ENCODE measurements around the gene MBNL3. TPM values are rescaled to one million over a fixed set of nuclear protein-coding genes. Genes with fewer than 3 reads are reported as not detected.

MBNL3 gene
- total RNA-seq, 1 experiment from 2014 or later, result 0.39 TPM

- ChIA-PET POLR2A (no interaction called here), CTCF (no interaction called here)
- H3K9me3 ChIP-seq (ENCODE audit: control insufficient read depth, insufficient read depth, low read depth, low read length), result no peaks in the 10 kb centered on the region
- intact Hi-C loops (cut with micrococcal nuclease; ENCODE audit: unreplicated experiment) (no loop called here), in situ Hi-C loops (cut with HindIII; ENCODE audit: low pct_unique_long_range_greater_than_20kb, low sequenced_read_pairs) (no loop called here)
- no TSS peak for BruUV-seq (replicated peaks)
- no peak overlapping the region for H3K27ac ChIP-seq (ENCODE audit: low read length)
- no peaks in the 10 kb centered on the region for H3K36me3 ChIP-seq (ENCODE audit: control insufficient read depth, insufficient read depth, low read length)
- no peak for ATAC-seq
- no peak overlapping the region for H3K4me3 ChIP-seq (ENCODE audit: low read depth in 2 of 2, low read length in 2 of 2)
- H3K27me3 ChIP-seq (ENCODE audit: control insufficient read depth, insufficient read depth, low read length), result no peaks in the 10 kb centered on the region
- no peak for DNase-seq (ENCODE audit: low read depth, low spot score)
- TF ChIP-seq POLR2AphosphoS5 (IDR thresholded peaks at IDR 0.05; ENCODE audit: low read depth, low read length), result no peak
- TF ChIP-seq CTCF (IDR thresholded peaks at IDR 0.05), result no peak
- TF ChIP-seq TCF7L2 (IDR thresholded peaks at IDR 0.05; ENCODE audit: low read depth, low read length), result no peak
- no peak for TF ChIP-seq SIN3A (IDR thresholded peaks at IDR 0.05; ENCODE audit: borderline replicate concordance, insufficient read depth, low read depth, low read length)
- TF ChIP-seq, protein P1, sequence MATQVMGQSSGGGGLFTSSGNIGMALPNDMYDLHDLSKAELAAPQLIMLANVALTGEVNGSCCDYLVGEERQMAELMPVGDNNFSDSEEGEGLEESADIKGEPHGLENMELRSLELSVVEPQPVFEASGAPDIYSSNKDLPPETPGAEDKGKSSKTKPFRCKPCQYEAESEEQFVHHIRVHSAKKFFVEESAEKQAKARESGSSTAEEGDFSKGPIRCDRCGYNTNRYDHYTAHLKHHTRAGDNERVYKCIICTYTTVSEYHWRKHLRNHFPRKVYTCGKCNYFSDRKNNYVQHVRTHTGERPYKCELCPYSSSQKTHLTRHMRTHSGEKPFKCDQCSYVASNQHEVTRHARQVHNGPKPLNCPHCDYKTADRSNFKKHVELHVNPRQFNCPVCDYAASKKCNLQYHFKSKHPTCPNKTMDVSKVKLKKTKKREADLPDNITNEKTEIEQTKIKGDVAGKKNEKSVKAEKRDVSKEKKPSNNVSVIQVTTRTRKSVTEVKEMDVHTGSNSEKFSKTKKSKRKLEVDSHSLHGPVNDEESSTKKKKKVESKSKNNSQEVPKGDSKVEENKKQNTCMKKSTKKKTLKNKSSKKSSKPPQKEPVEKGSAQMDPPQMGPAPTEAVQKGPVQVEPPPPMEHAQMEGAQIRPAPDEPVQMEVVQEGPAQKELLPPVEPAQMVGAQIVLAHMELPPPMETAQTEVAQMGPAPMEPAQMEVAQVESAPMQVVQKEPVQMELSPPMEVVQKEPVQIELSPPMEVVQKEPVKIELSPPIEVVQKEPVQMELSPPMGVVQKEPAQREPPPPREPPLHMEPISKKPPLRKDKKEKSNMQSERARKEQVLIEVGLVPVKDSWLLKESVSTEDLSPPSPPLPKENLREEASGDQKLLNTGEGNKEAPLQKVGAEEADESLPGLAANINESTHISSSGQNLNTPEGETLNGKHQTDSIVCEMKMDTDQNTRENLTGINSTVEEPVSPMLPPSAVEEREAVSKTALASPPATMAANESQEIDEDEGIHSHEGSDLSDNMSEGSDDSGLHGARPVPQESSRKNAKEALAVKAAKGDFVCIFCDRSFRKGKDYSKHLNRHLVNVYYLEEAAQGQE (IDR thresholded peaks at IDR 0.05; ENCODE audit: insufficient read depth in 1 of 2, low read depth in 2 of 2, low read length in 1 of 2), result no peak
- no peaks in the 10 kb centered on the region for H3K4me1 ChIP-seq (ENCODE audit: control insufficient read depth, insufficient read depth, low read length)
These were observed 82.7 kb downstream of the MBNL3 start for GRCh38 chrX:132406106-132406505.

DNA sequence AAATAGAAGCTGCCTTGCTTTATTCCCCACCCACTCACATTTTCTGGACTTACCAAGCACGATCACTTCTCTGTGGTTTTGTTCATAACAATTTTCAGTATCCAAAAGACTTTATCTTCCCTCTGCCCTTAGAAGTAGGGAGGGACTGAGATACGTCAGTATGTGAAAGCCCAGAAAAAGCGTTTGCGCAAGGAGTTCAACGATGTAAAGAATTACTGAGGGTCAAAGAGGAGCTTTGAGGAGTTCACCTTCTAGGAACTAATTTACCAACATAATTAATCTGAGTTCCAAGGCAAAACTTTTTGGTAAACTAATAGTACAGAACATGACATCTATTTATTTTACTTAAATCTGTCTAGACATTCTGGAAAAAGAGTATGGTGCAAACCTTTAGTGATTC, 84.6 kb downstream of the MBNL3 start:
- in situ Hi-C loops (cut with HindIII; ENCODE audit: low pct_unique_long_range_greater_than_20kb, low sequenced_read_pairs), result no loop called here
- Histone ChIP-seq H3K9me3 (ENCODE audit: control insufficient read depth, insufficient read depth, low read depth, low read length) (no peaks in the 10 kb centered on the region), H3K4me1 (ENCODE audit: control insufficient read depth, insufficient read depth, low read length) (no peaks in the 10 kb centered on the region), H3K27me3 (ENCODE audit: control insufficient read depth, insufficient read depth, low read length) (no peaks in the 10 kb centered on the region), H3K27ac (ENCODE audit: low read length) (no peak overlapping the region), H3K4me3 (ENCODE audit: low read depth in 2 of 2, low read length in 2 of 2) (no peak overlapping the region), H3K36me3 (ENCODE audit: control insufficient read depth, insufficient read depth, low read length) (no peaks in the 10 kb centered on the region)
- POLR2A ChIA-PET, result no interaction called here
- BruUV-seq (replicated peaks), result no TSS peak
- CTCF ChIA-PET, result no interaction called here
- intact Hi-C loops (cut with micrococcal nuclease; ENCODE audit: unreplicated experiment), result no loop called here
- no peak for TF ChIP-seq CTCF (IDR thresholded peaks at IDR 0.05)
- TF ChIP-seq, protein P1 (IDR thresholded peaks at IDR 0.05; ENCODE audit: insufficient read depth in 1 of 2, low read depth in 2 of 2, low read length in 1 of 2), result no peak
- TF ChIP-seq SIN3A (IDR thresholded peaks at IDR 0.05; ENCODE audit: borderline replicate concordance, insufficient read depth, low read depth, low read length), result no peak
- no peak for TF ChIP-seq POLR2AphosphoS5 (IDR thresholded peaks at IDR 0.05; ENCODE audit: low read depth, low read length)
- no peak for TF ChIP-seq TCF7L2 (IDR thresholded peaks at IDR 0.05; ENCODE audit: low read depth, low read length)
- no peak for DNase-seq (ENCODE audit: low read depth, low spot score)
- ATAC-seq, result no peak
